SU-DHL-6 (cell line): ENCODE data around the gene MSANTD1.

ENCODE experiments used
- H2AFZ ChIP-seq: fragments of 200-600 bp; sonication (generic); 2 replicates; pipeline ENCODE4 v1.6.1; 2014; ENCODE audit warnings: low read depth, mild to moderate bottlenecking, moderate library complexity, mixed read lengths, antibody characterized with exemption, low read length; ENCODE audit not compliant: severe bottlenecking
- H3F3A ChIP-seq: fragments of 200-600 bp; shearing (Covaris generic); 2 replicates; pipeline ENCODE4 v1.6.0; 2016; ENCODE audit warnings: antibody characterized with exemption, mild to moderate bottlenecking; ENCODE audit not compliant: insufficient read depth
- H3K27ac ChIP-seq: fragments of 200-600 bp; sonication (generic); 2 replicates; pipeline ENCODE4 v1.5.1; 2016; ENCODE audit warnings: low read depth, mild to moderate bottlenecking, low read length, moderate library complexity, mixed read lengths
- H3K27me3 ChIP-seq: fragments of 200-600 bp; sonication (generic), shearing (Covaris generic); 2 replicates; pipeline ENCODE4 v1.6.0; 2014; ENCODE audit warnings: mild to moderate bottlenecking, low read length
- H3K36me3 ChIP-seq: fragments of 200-600 bp; sonication (generic); 2 replicates; pipeline ENCODE4 v1.6.1; 2014; ENCODE audit warnings: mild to moderate bottlenecking, low read length, mixed read lengths
- H3K4me2 ChIP-seq: fragments of 300-600, 200-600 bp; shearing (Covaris generic), sonication (generic); 2 replicates; pipeline ENCODE4 v1.6.0; 2014; ENCODE audit warnings: low read length, low read depth, mild to moderate bottlenecking; ENCODE audit not compliant: poor library complexity, severe bottlenecking
- H3K4me3 ChIP-seq: fragments of 200-600 bp; sonication (generic); 2 replicates; pipeline ENCODE4 v1.5.1; 2014; ENCODE audit warnings: antibody characterized with exemption, low read length, mild to moderate bottlenecking, mixed read lengths; ENCODE audit not compliant: insufficient read depth, poor library complexity, severe bottlenecking
- H3K79me2 ChIP-seq: fragments of 200-600 bp; sonication (generic); 2 replicates; pipeline ENCODE4 v1.6.1; 2014; ENCODE audit warnings: mild to moderate bottlenecking, low read length, moderate library complexity; ENCODE audit not compliant: insufficient read depth
- H3K9ac ChIP-seq: fragments of 200-600 bp; sonication (generic); 2 replicates; pipeline ENCODE4 v1.7.0; 2014; ENCODE audit warnings: mild to moderate bottlenecking, low read length
- H3K9me2 ChIP-seq: fragments of 200-600 bp; sonication (generic); replicated peaks from 2 replicates; pipeline ENCODE4 v1.6.1; 2014; ENCODE audit warnings: low read length; ENCODE audit not compliant: insufficient read depth
- H3K9me3 ChIP-seq: fragments of 200-600 bp; sonication (generic); 2 replicates; pipeline ENCODE4 v1.6.1; 2014; ENCODE audit warnings: low read length, mixed read lengths; ENCODE audit not compliant: insufficient read depth
- H4K20me1 ChIP-seq: fragments of 200-600 bp; sonication (generic); 2 replicates; pipeline ENCODE4 v1.6.1; 2014; ENCODE audit warnings: low read depth, mild to moderate bottlenecking, antibody characterized with exemption, low read length, moderate library complexity, mixed read lengths
- CTCF ChIP-seq: fragments of 200-600 bp; sonication (generic); IDR thresholded peaks from one replicate; pipeline ENCODE4 v1.5.1; 2017; ENCODE audit warnings: antibody characterized with exemption, mild to moderate bottlenecking, low read length, moderate library complexity; ENCODE audit not compliant: insufficient read depth, poor library complexity, severe bottlenecking
- EZH2phosphoT487 ChIP-seq: fragments of 200-600 bp; sonication (generic), shearing (Covaris generic); conservative IDR thresholded peaks from 2 replicates; pipeline ENCODE4 v1.6.1; 2018; ENCODE audit warnings: mild to moderate bottlenecking, antibody characterized with exemption, low read length, moderate library complexity, mixed read lengths

MSANTD1 gene

GRCh38 chr4:3248811-3249661 lies at the start of gene MSANTD1:
Gene MSANTD1, plus strand, starts transcription at chr4:3249159. Its CDS starts 64 bp downstream, at chr4:3249223.
- Histone ChIP-seq H3K79me2 (no peaks in the 10 kb centered on the region), H3K27ac (no peak within 1 kb of the TSS), H3F3A (no peaks in the 10 kb centered on the region), H2AFZ (no peak within 1 kb of the TSS), H3K27me3 (no peaks in the 10 kb centered on the region), H3K9me2 (no peaks in the 10 kb centered on the region), H3K36me3 (no peaks in the 10 kb centered on the region), H3K9ac (no peak within 1 kb of the TSS), H4K20me1 (no peaks in the 10 kb centered on the region), H3K4me3 (no peak within 1 kb of the TSS), H3K9me3 (no peaks in the 10 kb centered on the region), H3K4me2 (no peak within 1 kb of the TSS)
- TF ChIP-seq CTCF: no peak
- no peak for TF ChIP-seq EZH2phosphoT487

- H4K20me1 ChIP-seq: no peaks in the 10 kb centered on the region
- H3K4me3 ChIP-seq: no peak overlapping the region
- H3K9me3 ChIP-seq: no peaks in the 10 kb centered on the region
- no peak overlapping the region for H3K27ac ChIP-seq
- H3K27me3 ChIP-seq: no peaks in the 10 kb centered on the region
- no peak overlapping the region for H3K4me2 ChIP-seq
- H3F3A ChIP-seq: no peaks in the 10 kb centered on the region
- H2AFZ ChIP-seq: no peak overlapping the region
- no peak for TF ChIP-seq CTCF
- H3K36me3 ChIP-seq: no peaks in the 10 kb centered on the region
- H3K9ac ChIP-seq: no peak overlapping the region
- H3K9me2 ChIP-seq: no peaks in the 10 kb centered on the region
- no peaks in the 10 kb centered on the region for H3K79me2 ChIP-seq
Measured at GRCh38 chr4:3199653-3200422, 49.1 kb upstream of the MSANTD1 start.

- H3K4me2 ChIP-seq: no peak overlapping the region
- no peaks in the 10 kb centered on the region for H3K36me3 ChIP-seq
- no peak overlapping the region for H3K4me3 ChIP-seq
- H3F3A ChIP-seq: no peaks in the 10 kb centered on the region
- TF ChIP-seq CTCF (no peak), EZH2phosphoT487 (no peak)
- H3K9ac ChIP-seq: no peak overlapping the region
- no peak overlapping the region for H2AFZ ChIP-seq
- no peaks in the 10 kb centered on the region for H3K27me3 ChIP-seq
- no peaks in the 10 kb centered on the region for H3K9me2 ChIP-seq
- no peaks in the 10 kb centered on the region for H3K9me3 ChIP-seq
- H4K20me1 ChIP-seq: no peaks in the 10 kb centered on the region
- no peaks in the 10 kb centered on the region for H3K79me2 ChIP-seq
- H3K27ac ChIP-seq: no peak overlapping the region
Measured at GRCh38 chr4:3200423-3201090, 48.4 kb upstream of the MSANTD1 start.
